H1 (cell line): ENCODE results near the gene SLC15A3. TPM values are rescaled to one million over a fixed set of nuclear protein-coding genes. Genes with fewer than 3 reads are reported as not detected.

Experiments
- CTCF ChIA-PET: fragments of 300-600 bp; sonication (Branson Sonifier 250); formaldehyde crosslinking; loops from one replicate; lab custom pipeline; 2021; ENCODE audit not compliant: partially characterized antibody; lab: Charles Lee
- POLR2A ChIA-PET: fragments of 300-600 bp; sonication (Branson Sonifier 250); formaldehyde crosslinking; loops from one replicate; lab custom pipeline; 2021; ENCODE audit warnings: inconsistent platforms; ENCODE audit not compliant: partially characterized antibody; lab: Charles Lee
- DNase-seq, 2 experiments: peaks; one replicate each; pipeline versions ENCODE4 v3.0.0 to v3.0.0-alpha.2; 2010 to 2022; ENCODE audit warnings: low spot score in 2 of 2, low read depth in 1 of 2, mixed read lengths in 1 of 2
- FAIRE-seq: peaks from 2 replicates; lab custom pipeline; 2011; peaks lifted over from hg19 to GRCh38; lab: Jason Lieb, UNC
- H2AFZ ChIP-seq: 2 replicates; pipeline ENCODE4 v1.8.1; 2012; ENCODE audit warnings: low read length, inconsistent platforms
- H2AK5ac ChIP-seq: 2 replicates; pipeline ENCODE4 v1.6.1; 2013; ENCODE audit warnings: low read depth, low read length
- H2BK120ac ChIP-seq: replicated peaks from 2 replicates; pipeline ENCODE3; 2013; ENCODE audit warnings: low read depth, low read length, inconsistent platforms
- H2BK12ac ChIP-seq: 2 replicates; pipeline ENCODE4 v1.6.1; 2013; ENCODE audit warnings: low read depth, low read length
- H2BK15ac ChIP-seq: 2 replicates; pipeline ENCODE4 v1.6.1; 2013; ENCODE audit warnings: low read length
- H2BK20ac ChIP-seq: 2 replicates; pipeline ENCODE4 v1.6.1; 2013; ENCODE audit warnings: low read length
- H2BK5ac ChIP-seq: 2 replicates; pipeline ENCODE4 v1.6.1; 2013; ENCODE audit warnings: low read depth, low read length
- H3K14ac ChIP-seq: 2 replicates; pipeline ENCODE4 v1.6.1; 2013; ENCODE audit warnings: inconsistent platforms; ENCODE audit not compliant: insufficient read length
- H3K18ac ChIP-seq: 2 replicates; pipeline ENCODE4 v1.6.1; 2013; ENCODE audit warnings: low read length; ENCODE audit errors: extremely low read depth
- H3K23ac ChIP-seq: 2 replicates; pipeline ENCODE4 v1.6.1; 2013; ENCODE audit warnings: inconsistent platforms; ENCODE audit not compliant: insufficient read length
- H3K23me2 ChIP-seq: 2 replicates; pipeline ENCODE4 v1.6.1; 2013; ENCODE audit warnings: low read depth, low read length
- H3K27ac ChIP-seq: 2 replicates; pipeline ENCODE4 v1.6.1; 2011; ENCODE audit warnings: low read depth, low read length, inconsistent platforms
- H3K27me3 ChIP-seq, 4 experiments: replicated peaks in 1 of 4; 1 replicate in 1 of 4; 2 replicates in 3 of 4; pipeline versions ENCODE4 v1.6.1 to v1.8.1; 2011 to 2013; ENCODE audit warnings: low read length in 3 of 4, mild to moderate bottlenecking in 3 of 4, inconsistent platforms in 2 of 4, mixed read lengths in 2 of 4, moderate library complexity in 1 of 4; ENCODE audit not compliant: control insufficient read depth in 3 of 4, insufficient read depth in 3 of 4; ENCODE audit errors: extremely low read depth in 1 of 4
- H3K36me3 ChIP-seq, 4 experiments: 2 replicates each; pipeline versions ENCODE4 v1.6.1 to v1.8.1; 2011 to 2013; ENCODE audit warnings: mild to moderate bottlenecking in 4 of 4, low read length in 3 of 4, moderate library complexity in 2 of 4, control low read depth in 1 of 4, inconsistent platforms in 1 of 4; ENCODE audit not compliant: insufficient read depth in 4 of 4, control insufficient read depth in 2 of 4
- H3K4ac ChIP-seq: replicated peaks from 2 replicates; pipeline ENCODE3; 2013; ENCODE audit warnings: low read length, low read depth, mixed read lengths, inconsistent platforms; ENCODE audit not compliant: insufficient read length
- H3K4me1 ChIP-seq, 4 experiments: replicated peaks in 1 of 4; 1 replicate in 1 of 4; 2 replicates in 3 of 4; pipeline versions ENCODE4 v1.6.1 to v1.8.1; 2011 to 2013; ENCODE audit warnings: low read length in 3 of 4, inconsistent platforms in 2 of 4, mixed read lengths in 1 of 4; ENCODE audit not compliant: insufficient read depth in 4 of 4, control insufficient read depth in 3 of 4
- H3K4me2 ChIP-seq, 2 experiments: 2 replicates each; pipeline versions ENCODE4 v1.6.1 to v1.8.1; 2011 to 2013; ENCODE audit warnings: low read depth in 2 of 2, low read length in 2 of 2, control low read depth in 1 of 2, inconsistent platforms in 1 of 2, mild to moderate bottlenecking in 1 of 2; ENCODE audit not compliant: insufficient read depth in 1 of 2
- H3K4me3 ChIP-seq, 4 experiments: fragments of 200-600, 300-600 bp in 1 of 4; sonication (generic), shearing (Covaris generic), sonication (Bioruptor Twin) in 1 of 4; 2 replicates each; pipeline versions ENCODE4 v1.5.1 to v1.8.1; 2011 to 2016; ENCODE audit warnings: low read length in 4 of 4, low read depth in 3 of 4, control low read depth in 2 of 4, inconsistent platforms in 2 of 4, mild to moderate bottlenecking in 2 of 4, mixed read lengths in 1 of 4, moderate library complexity in 1 of 4; ENCODE audit not compliant: insufficient read depth in 2 of 4; ENCODE audit errors: extremely low read depth in 1 of 4
- H3K56ac ChIP-seq: replicated peaks from 2 replicates; pipeline ENCODE3; 2013; ENCODE audit warnings: low read depth, mild to moderate bottlenecking, mixed read lengths, low read length, inconsistent platforms; ENCODE audit not compliant: insufficient read length
- H3K79me1 ChIP-seq: 2 replicates; pipeline ENCODE4 v1.6.1; 2013; ENCODE audit warnings: low read depth, low read length, control low read depth
- H3K79me2 ChIP-seq, 2 experiments: 2 replicates each; pipeline versions ENCODE4 v1.6.1 to v1.8.1; 2012 to 2013; ENCODE audit warnings: low read length in 2 of 2, mild to moderate bottlenecking in 2 of 2, inconsistent platforms in 1 of 2; ENCODE audit not compliant: insufficient read depth in 2 of 2, control insufficient read depth in 1 of 2
- H3K9ac ChIP-seq, 4 experiments: replicated peaks in 1 of 4; 1 replicate in 1 of 4; 2 replicates in 3 of 4; pipeline versions ENCODE4 v1.6.1 to v1.8.1; 2011 to 2013; ENCODE audit warnings: low read depth in 3 of 4, low read length in 3 of 4, control low read depth in 2 of 4, mild to moderate bottlenecking in 2 of 4, moderate library complexity in 2 of 4, inconsistent platforms in 1 of 4; ENCODE audit errors: extremely low read depth in 1 of 4
- H3K9me3 ChIP-seq, 2 experiments: 2 replicates each; pipeline versions ENCODE4 v1.6.1 to v1.8.1; 2012 to 2013; ENCODE audit warnings: mild to moderate bottlenecking in 2 of 2, moderate library complexity in 2 of 2, control low read depth in 1 of 2, inconsistent platforms in 1 of 2, low read depth in 1 of 2, low read length in 1 of 2, mixed read lengths in 1 of 2; ENCODE audit not compliant: insufficient read depth in 2 of 2
- H4K20me1 ChIP-seq, 2 experiments: replicated peaks in 1 of 2; 2 replicates each; pipeline versions ENCODE3 to v1.8.1; 2011 to 2013; ENCODE audit warnings: inconsistent platforms in 2 of 2, low read length in 2 of 2, mild to moderate bottlenecking in 1 of 2; ENCODE audit not compliant: insufficient read depth in 2 of 2, control insufficient read depth in 1 of 2
- H4K5ac ChIP-seq: 2 replicates; pipeline ENCODE4 v1.6.1; 2013; ENCODE audit warnings: low read length, low read depth, mixed read lengths, inconsistent platforms; ENCODE audit not compliant: insufficient read length
- H4K8ac ChIP-seq: 2 replicates; pipeline ENCODE4 v1.8.0; 2013; ENCODE audit warnings: mild to moderate bottlenecking, moderate library complexity, low read length, inconsistent platforms; ENCODE audit not compliant: insufficient read depth; ENCODE audit errors: extremely low read depth
- H4K91ac ChIP-seq: replicated peaks from 2 replicates; pipeline ENCODE3; 2013; ENCODE audit warnings: low read length, mixed read lengths, inconsistent platforms; ENCODE audit not compliant: insufficient read length
- CBX5 ChIP-seq: fragments of 300-800, 300-1000 bp; sonication (generic); IDR thresholded peaks from 2 replicates; pipeline ENCODE4 v1.7.1; 2016; ENCODE audit warnings: antibody characterized with exemption, low read length, low read depth
- CTCF ChIP-seq, 3 experiments: IDR thresholded peaks; 1 replicate in 2 of 3; 2 replicates in 1 of 3; pipeline versions ENCODE4 v1.5.1 to v1.6.1; 2011; ENCODE audit warnings: low read length in 3 of 3, mild to moderate bottlenecking in 3 of 3, inconsistent platforms in 2 of 3, low read depth in 1 of 3, moderate library complexity in 1 of 3; ENCODE audit not compliant: insufficient read depth in 1 of 3; ENCODE audit errors: control extremely low read depth in 1 of 3
- FOSL1 ChIP-seq: IDR thresholded peaks from 2 replicates; pipeline ENCODE4 v1.6.1; 2011; ENCODE audit warnings: mild to moderate bottlenecking, low read depth, low read length, moderate library complexity; ENCODE audit not compliant: insufficient read depth
- PHF8 ChIP-seq: fragments of 200-600 bp; sonication (generic); conservative IDR thresholded peaks from 2 replicates; pipeline ENCODE4 v1.7.1; 2012; ENCODE audit warnings: low read depth, mild to moderate bottlenecking, inconsistent platforms, low read length, moderate library complexity
- POLR2AphosphoS5 ChIP-seq: IDR thresholded peaks from 2 replicates; pipeline ENCODE4 v1.6.1; 2011; ENCODE audit warnings: low read depth, low read length
- RAD21 ChIP-seq, 2 experiments: IDR thresholded peaks in 1 of 2; conservative IDR thresholded peaks in 1 of 2; 2 replicates each; pipeline ENCODE4 v1.6.1; 2011; ENCODE audit warnings: low read depth in 2 of 2, low read length in 2 of 2, improper control_type of control experiment in 1 of 2, inconsistent platforms in 1 of 2, mild to moderate bottlenecking in 1 of 2, moderate library complexity in 1 of 2
- RXRA ChIP-seq: IDR thresholded peaks from 2 replicates; pipeline ENCODE4 v1.6.1; 2011; ENCODE audit warnings: low read depth, mild to moderate bottlenecking, low read length, moderate library complexity; ENCODE audit not compliant: insufficient read depth
- SAP30 ChIP-seq: fragments of 300-600 bp; sonication (generic); IDR thresholded peaks from 2 replicates; pipeline ENCODE4 v1.7.1; 2012; ENCODE audit warnings: low read length, moderate library complexity, mild to moderate bottlenecking, inconsistent platforms; ENCODE audit not compliant: insufficient read depth, insufficient replicate concordance
- ZNF274 ChIP-seq: IDR thresholded peaks from 2 replicates; pipeline ENCODE4 v1.7.0; 2012; ENCODE audit warnings: low read length, borderline replicate concordance; ENCODE audit errors: extremely low read depth
- WGBS, 2 experiments: shearing (Covaris generic) in 1 of 2; methylation state at CpG; one replicate each; pipeline versions ENCODE4 v1.1.6 to v1.1.7; 2013 to 2015; ENCODE audit warnings: low lambda C conversion rate in 2 of 2, mixed read lengths in 2 of 2, inconsistent platforms in 1 of 2, low coverage in 1 of 2, missing lambda C conversion rate in 1 of 2; ENCODE audit not compliant: insufficient replicate concordance in 2 of 2, insufficient coverage in 1 of 2, insufficient read length in 1 of 2; ENCODE audit errors: extremely low coverage in 1 of 2, missing lambda C conversion rate in 1 of 2; 5-methylcytosine and 5-hydroxymethylcytosine counted together
- polyA plus RNA-seq, 7 experiments: library from polyadenylated mRNA; depleted of rRNA in 3 of 7; stranded (reverse) in 5 of 7; unstranded in 2 of 7; fragments of >200 nt in 5 of 7; fragments of 200-250 nt in 2 of 7; gene quantifications; 1 replicate in 5 of 7; 2 replicates in 1 of 7; 4 replicates in 1 of 7; pipeline versions ENCODE4 v1.2.1 to v1.2.3, GENCODE V29; 2011 to 2013; ENCODE audit warnings: missing spikeins in 2 of 7, mixed read lengths in 2 of 7
- total RNA-seq: library from RNA; stranded (reverse); fragmentation: NEBNext Ultra II Directional; extraction: Animal tissue kit (Norgen Biotek cat#: 25700); gene quantifications from 2 replicates; pipeline ENCODE4 v1.2.1, GENCODE V29; 2021

Gene SLC15A3
- total and polyA plus RNA-seq, 2 of the 8 experiments (the other 6 are each of a cell fraction or from before 2014, with no cell fraction given) = 25.8 to 31.0 TPM

DNA sequence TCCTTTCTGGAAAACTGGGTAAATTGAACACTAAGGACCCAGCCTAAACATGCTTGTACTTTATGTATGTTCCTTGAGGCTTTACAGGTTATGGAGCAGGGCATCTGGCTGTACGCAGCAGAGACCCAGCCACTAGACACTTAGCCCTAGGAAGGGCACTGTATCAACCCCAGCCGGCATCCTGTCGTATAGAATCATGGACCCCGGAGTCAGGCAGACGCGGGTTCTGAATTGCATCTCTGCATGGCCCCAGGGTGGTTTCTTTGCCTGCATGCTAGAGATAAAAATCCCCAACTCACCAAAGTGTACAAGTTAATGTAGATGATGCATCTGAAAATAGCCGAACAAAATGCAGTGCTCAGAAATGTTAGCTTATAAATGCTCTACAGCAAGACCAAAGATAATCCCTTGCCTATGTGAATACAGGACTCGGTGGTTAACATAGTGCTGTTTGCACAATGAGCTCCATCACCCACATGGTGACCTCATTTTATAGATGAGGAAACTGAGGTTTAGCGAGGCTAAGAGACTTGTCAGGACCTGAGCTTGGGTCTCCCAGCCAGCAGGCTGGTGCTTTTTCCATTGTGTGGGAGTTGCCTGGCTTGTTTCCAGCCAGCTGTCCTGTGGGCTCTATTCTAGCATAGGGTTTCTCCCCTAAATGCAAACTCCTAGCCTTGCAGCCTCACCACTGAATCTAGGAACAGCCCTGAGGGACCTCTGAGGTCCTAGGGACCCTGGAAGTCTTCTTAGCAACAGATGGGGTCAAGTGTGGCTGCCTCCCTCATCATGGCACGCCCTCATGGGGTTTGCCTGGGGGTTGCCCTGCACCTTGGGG, 26.8 kb upstream of the SLC15A3 start:
- no peak overlapping the region for H4K91ac ChIP-seq
- H2BK5ac ChIP-seq = no peak overlapping the region
- H3K14ac ChIP-seq = no peak overlapping the region
- H3K79me1 ChIP-seq = no peaks in the 10 kb centered on the region
- no peaks in the 10 kb centered on the region for H3K9me3 ChIP-seq
- no peak overlapping the region for H2BK15ac ChIP-seq
- no peak overlapping the region for H2AK5ac ChIP-seq
- ChIA-PET POLR2A (no interaction called here), CTCF (interaction anchor here (1.0 to 1.6 kb wide), 8 partner anchors 9 to 167 kb away, joined by 3 to 6 read pairs (median 3); no protein-coding TSS in a partner anchor)
- no peak overlapping the region for H3K23ac ChIP-seq
- no peak overlapping the region for H2BK12ac ChIP-seq
- no peak overlapping the region for H3K4me2 ChIP-seq
- H3K56ac ChIP-seq = no peak overlapping the region
- no peak overlapping the region for H3K9ac ChIP-seq
- H3K79me2 ChIP-seq = no peaks in the 10 kb centered on the region
- H4K8ac ChIP-seq = no peak overlapping the region
- H2AFZ ChIP-seq = no peak overlapping the region
- DNase-seq (no peak), FAIRE-seq (no peak)
- no peaks in the 10 kb centered on the region for H3K4me1 ChIP-seq
- H4K20me1 ChIP-seq = no peaks in the 10 kb centered on the region
- WGBS, 2 experiments = 89% methylated on average over 10 of the region's 10 CpGs; no CpG with 5 or more reads in 1 of the 2 experiments
- H2BK20ac ChIP-seq = no peak overlapping the region
- H3K27ac ChIP-seq = no peak overlapping the region
- H3K27me3 ChIP-seq = no peaks in the 10 kb centered on the region; a peak in 1 of 7 replicates
- H3K36me3 ChIP-seq = no peaks in the 10 kb centered on the region
- H4K5ac ChIP-seq = no peak overlapping the region
- no peak overlapping the region for H3K18ac ChIP-seq
- no peak overlapping the region for H3K4me3 ChIP-seq
- no peak overlapping the region for H3K4ac ChIP-seq
- no peaks in the 10 kb centered on the region for H3K23me2 ChIP-seq
- H2BK120ac ChIP-seq = no peak overlapping the region
- TF ChIP-seq CTCF (IDR thresholded peaks at IDR 0.05; ENCODE audit: control extremely low read depth in 1 of 3, insufficient read depth in 1 of 3, low read depth in 1 of 3, low read length in 3 of 3) = no peak
- no peak for TF ChIP-seq CBX5
- TF ChIP-seq POLR2AphosphoS5 = no peak
- no peak for TF ChIP-seq RAD21 (IDR thresholded peaks at IDR 0.05 in 1 of 2, conservative IDR thresholded peaks at IDR 0.05 in 1 of 2; ENCODE audit: low read depth in 2 of 2, low read length in 2 of 2)
- TF ChIP-seq FOSL1 = no peak
- TF ChIP-seq SAP30 = no peak
- TF ChIP-seq PHF8 = no peak
- TF ChIP-seq ZNF274 = no peak
- TF ChIP-seq RXRA = no peak
